Sigmoid colon (tissue), 7 donors: ENCODE measurements around the gene SYNDIG1. TPM values are rescaled to one million over a fixed set of nuclear protein-coding genes. Genes with fewer than 3 reads are reported as not detected.

Experiments used
- DNase-seq: peaks from one replicate; pipeline ENCODE4 v3.0.0-alpha.2; 2019
- H3K27ac ChIP-seq, 4 donors: fragments of 200-600 bp; sonication (generic); one replicate each; pipeline ENCODE4 v1.5.1; 2016 to 2019; ENCODE audit warnings: mild to moderate bottlenecking in 1 of 4
- H3K27me3 ChIP-seq, 3 donors: fragments of 200-600 bp; sonication (generic); one replicate each; pipeline ENCODE4 v1.5.1; 2019; ENCODE audit warnings: mild to moderate bottlenecking in 1 of 3
- H3K36me3 ChIP-seq, 4 donors: fragments of 200-600 bp; sonication (generic); one replicate each; pipeline ENCODE4 v1.5.1; 2016 to 2019
- H3K4me1 ChIP-seq, 4 donors: fragments of 200-600 bp; sonication (generic); one replicate each; pipeline ENCODE4 v1.5.1; 2017 to 2019
- H3K4me3 ChIP-seq, 4 donors: fragments of 200-600 bp; sonication (generic); one replicate each; pipeline ENCODE4 v1.5.1; 2017 to 2019; ENCODE audit warnings: mild to moderate bottlenecking in 2 of 4, moderate library complexity in 1 of 4
- H3K9me3 ChIP-seq, 4 donors: fragments of 200-600 bp in 3 of 4; sonication (generic) in 3 of 4; one replicate each; pipeline versions ENCODE4 v1.5.1 to v1.6.1; 2013 to 2019
- EP300 ChIP-seq, 4 donors: sonication (generic); formaldehyde crosslinking; IDR thresholded peaks; one replicate each; pipeline ENCODE4 v1.6.1; 2017; ENCODE audit warnings: antibody characterized with exemption in 4 of 4
- POLR2A ChIP-seq, 2 donors: fragments of 450-650 bp; IDR thresholded peaks; one replicate each; pipeline ENCODE4 v1.6.1; 2016; ENCODE audit warnings: antibody characterized with exemption in 2 of 2, mild to moderate bottlenecking in 2 of 2, moderate library complexity in 2 of 2
- POLR2AphosphoS5 ChIP-seq, 4 donors: sonication (generic); formaldehyde crosslinking; IDR thresholded peaks; one replicate each; pipeline ENCODE4 v1.6.1; 2017; ENCODE audit warnings: antibody characterized with exemption in 4 of 4
- WGBS, 2 donors: extraction: QIAGEN DNeasy Blood & Tissue Kit; methylation state at CpG; one replicate each; pipeline ENCODE4 v1.1.7; 2013; 5-methylcytosine and 5-hydroxymethylcytosine counted together
- intact Hi-C: fragments of 100-400 bp; cut with DNase I; formaldehyde crosslinking; loops from one replicate; pipeline ENCODE4 v1.15.1; 2023
- polyA plus RNA-seq, 3 donors: library from polyadenylated mRNA; stranded (reverse); fragments of 200-250 nt; gene quantifications; one replicate each; pipeline ENCODE4 v1.2.3, GENCODE V29; 2013
- total RNA-seq, 4 donors: library from RNA; depleted of rRNA; stranded (reverse); fragments of >200 nt; gene quantifications; one replicate each; pipeline ENCODE4 v1.1.0, GENCODE V29; 2016
- TF ChIP-seq, protein P1 (sequence below), 4 experiments: fragments of 450-650 bp in 3 of 4; fragments of 200-600 bp in 1 of 4; IDR thresholded peaks; one replicate each; pipeline ENCODE4 v1.5.1; 2016 to 2019; ENCODE audit warnings: antibody characterized with exemption in 4 of 4, mild to moderate bottlenecking in 3 of 4, moderate library complexity in 2 of 4
- donor health status: healthy with polysubstance abuse.
- donor health status: Bipolar disorder and iron deficiency.
- donor health status: healthy.

The SYNDIG1 gene
- total and polyA plus RNA-seq, 7 donors = 0.16 to 0.69 (median 0.36) TPM; not detected in 2

DNA sequence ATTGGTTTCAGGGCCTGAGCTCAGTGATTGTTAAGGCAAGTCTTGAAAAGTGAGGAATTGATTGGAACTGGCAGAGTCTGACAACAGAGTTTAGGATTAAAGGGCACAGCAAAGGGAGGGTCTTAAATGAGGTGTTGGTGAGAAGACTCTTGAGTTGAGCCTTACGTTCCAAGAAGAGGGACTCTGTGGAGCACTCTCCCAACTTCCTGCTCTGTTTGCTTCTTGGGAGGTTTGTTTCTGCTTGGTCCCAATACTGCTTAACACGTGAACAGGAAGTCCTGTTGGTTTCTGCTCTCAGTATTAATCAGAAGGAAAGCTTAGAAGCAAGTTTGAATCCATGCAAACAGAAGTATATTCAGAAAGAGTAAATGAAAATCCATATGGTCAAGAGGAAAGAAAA, 15.6 kb upstream of the SYNDIG1 start:
- H3K4me3 ChIP-seq = no peak overlapping the region
- no peaks in the 10 kb centered on the region for H3K36me3 ChIP-seq
- intact Hi-C loops = no loop called here
- no peaks in the 10 kb centered on the region for H3K4me1 ChIP-seq
- H3K27ac ChIP-seq = no peak overlapping the region
- no peaks in the 10 kb centered on the region for H3K9me3 ChIP-seq
- 42 to 62% methylated on average over 2 of the region's 2 CpGs for WGBS, 2 donors
- peaks cover 0 to 44% (median 4%) of the 10 kb centered on the region in 3 donors for H3K27me3 ChIP-seq
- TF ChIP-seq POLR2AphosphoS5 (IDR thresholded peaks at IDR 0.05) (no peak), POLR2A (IDR thresholded peaks at IDR 0.05) (no peak)
- TF ChIP-seq, protein P1, sequence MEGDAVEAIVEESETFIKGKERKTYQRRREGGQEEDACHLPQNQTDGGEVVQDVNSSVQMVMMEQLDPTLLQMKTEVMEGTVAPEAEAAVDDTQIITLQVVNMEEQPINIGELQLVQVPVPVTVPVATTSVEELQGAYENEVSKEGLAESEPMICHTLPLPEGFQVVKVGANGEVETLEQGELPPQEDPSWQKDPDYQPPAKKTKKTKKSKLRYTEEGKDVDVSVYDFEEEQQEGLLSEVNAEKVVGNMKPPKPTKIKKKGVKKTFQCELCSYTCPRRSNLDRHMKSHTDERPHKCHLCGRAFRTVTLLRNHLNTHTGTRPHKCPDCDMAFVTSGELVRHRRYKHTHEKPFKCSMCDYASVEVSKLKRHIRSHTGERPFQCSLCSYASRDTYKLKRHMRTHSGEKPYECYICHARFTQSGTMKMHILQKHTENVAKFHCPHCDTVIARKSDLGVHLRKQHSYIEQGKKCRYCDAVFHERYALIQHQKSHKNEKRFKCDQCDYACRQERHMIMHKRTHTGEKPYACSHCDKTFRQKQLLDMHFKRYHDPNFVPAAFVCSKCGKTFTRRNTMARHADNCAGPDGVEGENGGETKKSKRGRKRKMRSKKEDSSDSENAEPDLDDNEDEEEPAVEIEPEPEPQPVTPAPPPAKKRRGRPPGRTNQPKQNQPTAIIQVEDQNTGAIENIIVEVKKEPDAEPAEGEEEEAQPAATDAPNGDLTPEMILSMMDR (IDR thresholded peaks at IDR 0.05) = no peak
- no peak for DNase-seq

DNA sequence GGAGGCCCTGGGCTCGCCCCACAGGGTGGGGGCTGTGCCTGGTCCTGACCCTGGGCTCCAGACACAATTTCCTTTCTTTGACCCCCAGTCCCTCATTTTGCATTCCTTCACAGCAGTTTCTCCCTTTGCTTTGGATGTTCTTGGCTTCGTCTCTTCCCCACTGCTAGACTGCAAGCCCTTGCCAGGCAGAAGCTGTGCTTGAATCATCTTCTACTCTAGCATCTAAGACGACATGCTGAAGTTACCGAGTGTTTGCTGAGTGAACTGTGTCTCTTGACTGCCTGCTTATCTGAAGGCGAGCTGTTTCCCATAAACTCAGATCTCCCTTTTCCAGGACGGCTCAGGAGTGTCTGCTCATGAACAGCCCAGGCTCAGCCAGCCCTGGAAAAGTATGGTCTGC, 14.3 kb upstream of the SYNDIG1 start:
- intact Hi-C loops = no loop called here
- WGBS, 2 donors = 74 to 76% methylated on average over 6 of the region's 6 CpGs

DNA sequence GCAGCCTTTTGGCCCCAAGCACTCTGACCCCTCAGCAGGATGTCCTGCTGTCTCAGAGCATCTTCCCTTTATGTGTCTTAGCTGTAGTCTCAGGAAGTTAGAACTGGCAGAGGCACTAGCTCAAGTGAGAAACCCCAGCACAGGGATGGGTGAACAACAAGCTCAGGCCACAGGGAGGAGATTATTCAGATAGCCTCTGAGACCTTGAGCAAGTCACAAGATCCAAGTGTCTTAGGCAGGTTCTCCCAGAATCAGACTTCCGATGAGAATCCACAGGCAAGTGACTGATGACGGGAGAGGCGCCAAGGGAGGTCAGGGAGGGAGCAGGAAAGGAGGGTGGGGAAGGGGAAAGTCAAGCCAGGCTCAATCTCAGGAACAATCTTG, 13.0 kb upstream of the SYNDIG1 start:
- H3K36me3 ChIP-seq = no peaks in the 10 kb centered on the region
- no peak overlapping the region for H3K27ac ChIP-seq
- peaks cover 0 to 44% (median 4%) of the 10 kb centered on the region in 3 donors for H3K27me3 ChIP-seq
- no peaks in the 10 kb centered on the region for H3K9me3 ChIP-seq
- H3K4me3 ChIP-seq = no peak overlapping the region
- no peaks in the 10 kb centered on the region for H3K4me1 ChIP-seq
- 79 to 85% methylated on average over 3 of the region's 3 CpGs for WGBS, 2 donors
- no peak for DNase-seq
- intact Hi-C loops = no loop called here
- TF ChIP-seq POLR2A (IDR thresholded peaks at IDR 0.05) (no peak), EP300 (IDR thresholded peaks at IDR 0.05) (no peak), POLR2AphosphoS5 (IDR thresholded peaks at IDR 0.05) (no peak)
- TF ChIP-seq, protein P1 (IDR thresholded peaks at IDR 0.05) = no peak

More for the DNA sequence above, 14.3 kb upstream of the SYNDIG1 start:
- Histone ChIP-seq H3K27ac (no peak overlapping the region), H3K27me3 (peaks cover 0 to 44% (median 4%) of the 10 kb centered on the region in 3 donors), H3K4me1 (no peaks in the 10 kb centered on the region), H3K9me3 (no peaks in the 10 kb centered on the region), H3K36me3 (no peaks in the 10 kb centered on the region), H3K4me3 (no peak overlapping the region)
- TF ChIP-seq EP300 (IDR thresholded peaks at IDR 0.05) (no peak), POLR2AphosphoS5 (IDR thresholded peaks at IDR 0.05) (no peak), POLR2A (IDR thresholded peaks at IDR 0.05) (no peak)
- TF ChIP-seq, protein P1 (IDR thresholded peaks at IDR 0.05) = no peak
- DNase-seq = no peak

DNA sequence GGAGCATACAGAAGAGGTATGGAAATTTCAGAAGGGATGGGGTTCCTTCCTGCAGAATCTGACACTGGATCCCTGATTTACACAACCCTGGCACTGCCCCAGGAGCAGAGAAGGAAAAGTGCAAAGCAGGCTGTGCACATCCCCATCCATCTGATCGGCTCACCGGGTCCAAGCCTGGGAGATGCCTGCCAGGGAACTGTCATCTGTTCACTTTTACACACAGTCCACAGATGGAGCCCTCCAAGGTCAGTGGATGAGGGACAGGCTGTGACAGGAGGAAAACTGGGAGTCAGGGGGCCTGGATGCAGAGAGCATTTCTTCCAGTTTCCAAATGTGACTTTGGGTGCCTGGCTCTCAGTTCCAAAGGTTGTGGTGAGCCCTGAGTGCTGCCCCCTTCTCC, 11.0 kb upstream of the SYNDIG1 start:
- H3K4me1 ChIP-seq = no peaks in the 10 kb centered on the region
- no peak overlapping the region for H3K4me3 ChIP-seq
- H3K36me3 ChIP-seq = no peaks in the 10 kb centered on the region
- peaks cover 0 to 33% (median 4%) of the 10 kb centered on the region in 3 donors for H3K27me3 ChIP-seq
- no peaks in the 10 kb centered on the region for H3K9me3 ChIP-seq
- DNase-seq = no peak
- no peak for TF ChIP-seq POLR2AphosphoS5 (IDR thresholded peaks at IDR 0.05)
- TF ChIP-seq, protein P1 (IDR thresholded peaks at IDR 0.05) = no peak
- no peak for TF ChIP-seq POLR2A (IDR thresholded peaks at IDR 0.05)
- TF ChIP-seq EP300 (IDR thresholded peaks at IDR 0.05) = no peak
- intact Hi-C loops = no loop called here
- 68 to 74% methylated on average over 2 of the region's 2 CpGs for WGBS, 2 donors
- no peak overlapping the region for H3K27ac ChIP-seq

DNA sequence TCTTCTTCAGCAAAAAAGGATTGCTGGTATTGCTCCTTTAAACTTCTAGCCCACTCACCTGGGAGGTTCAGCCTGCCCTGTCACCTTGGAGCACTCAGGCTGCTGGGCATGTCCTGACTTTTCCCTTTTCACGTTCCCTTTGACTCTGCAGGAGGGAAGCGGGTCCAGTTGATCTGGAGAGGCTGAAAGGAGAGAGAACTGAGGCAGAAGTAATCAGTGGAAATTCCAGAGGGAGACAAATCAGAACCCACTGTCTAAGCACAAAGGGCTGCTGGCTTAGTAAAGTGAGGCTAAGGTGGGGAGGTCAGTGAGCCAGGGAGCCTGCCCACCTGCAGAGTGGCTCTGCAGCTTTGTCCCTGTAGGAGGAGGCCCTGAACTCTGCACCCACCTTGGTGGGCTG, 9.7 kb upstream of the SYNDIG1 start:
- no peak overlapping the region for H3K27ac ChIP-seq
- no peak overlapping the region for H3K4me3 ChIP-seq
- H3K36me3 ChIP-seq = no peaks in the 10 kb centered on the region
- WGBS, 2 donors = 94 to 96% methylated on average over 2 of the region's 2 CpGs
- DNase-seq = no peak
- intact Hi-C loops = loop anchor here (10.0 kb wide), 2 partner anchors 85 to 295 kb away; no protein-coding TSS in a partner anchor
- H3K27me3 ChIP-seq = peaks cover 0 to 24% (median 4%) of the 10 kb centered on the region in 3 donors
- TF ChIP-seq POLR2AphosphoS5 (IDR thresholded peaks at IDR 0.05) (no peak), POLR2A (IDR thresholded peaks at IDR 0.05) (no peak), EP300 (IDR thresholded peaks at IDR 0.05) (no peak)
- TF ChIP-seq, protein P1 (IDR thresholded peaks at IDR 0.05) = no peak
- no peaks in the 10 kb centered on the region for H3K9me3 ChIP-seq
- peaks cover 0 to under 1% (median 0%) of the 10 kb centered on the region in 4 donors for H3K4me1 ChIP-seq
